ENCODE data around the gene AOAH. TPM values are rescaled to one million over a fixed set of nuclear protein-coding genes. Genes with fewer than 3 reads are reported as not detected.

The AOAH gene
- total and polyA plus RNA-seq, 4 experiments from 2014 or later, result 1.5 to 5.4 (median 4.2) TPM

DNA sequence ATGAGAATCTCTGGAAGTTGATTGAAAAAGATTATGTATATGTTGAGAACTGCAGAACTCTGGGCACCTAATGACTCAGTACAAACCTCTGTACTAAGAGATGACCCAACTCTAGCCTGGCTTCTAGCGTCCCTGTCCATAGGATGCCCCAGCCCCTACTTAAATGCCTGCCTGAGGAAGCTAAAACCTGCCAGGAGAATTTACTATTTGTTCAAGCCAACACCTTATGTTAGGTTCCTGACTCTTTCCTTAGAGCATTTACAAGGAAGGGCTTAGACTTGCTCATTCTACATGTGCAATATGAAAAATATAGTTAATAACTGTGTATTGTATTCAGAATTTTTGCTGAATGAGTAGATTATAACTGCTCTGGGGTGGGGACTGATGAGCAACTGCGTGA lies 37.5 kb upstream of the AOAH start:
- H3K27ac Mint-ChIP-seq, result peak overlapping the region in 1 of 7 donors; percentile 32
- DNase-seq, result no peak
- intact Hi-C loops (cut with micrococcal nuclease), result no loop called here
- Histone ChIP-seq H3K4me3 (ENCODE audit: low read length in 2 of 2) (no peak overlapping the region), H3K9me3 (ENCODE audit: control insufficient read depth in 1 of 2, low read length in 2 of 2) (no peaks in the 10 kb centered on the region), H3K27me3 (ENCODE audit: insufficient read depth, low read length) (no peaks in the 10 kb centered on the region), H3K4me1 (ENCODE audit: insufficient read depth, low read length) (no peaks in the 10 kb centered on the region), H3K27ac (ENCODE audit: low read depth, low read length) (no peak overlapping the region), H3K36me3 (ENCODE audit: insufficient read depth, low read length) (no peaks in the 10 kb centered on the region)
- H3K36me3 Mint-ChIP-seq, result no peaks in the 10 kb centered on the region
- POLR2A ChIA-PET (ENCODE audit: partially characterized antibody), result no interaction called here
- H3K4me3 Mint-ChIP-seq, result no peak overlapping the region
- CTCF ChIA-PET (ENCODE audit: partially characterized antibody), result interaction anchor here (1.0 to 1.9 kb wide), 2 partner anchors 11 to 14 kb away, joined by 3 to 4 read pairs; no protein-coding TSS in a partner anchor
- peaks cover 0 to 3% (median 0%) of the 10 kb centered on the region in 8 donors for H3K9me3 Mint-ChIP-seq
- H3K4me1 Mint-ChIP-seq, result peaks cover 4 to 8% (median 6%) of the 10 kb centered on the region in 4 donors
- no peaks in the 10 kb centered on the region for H3K27me3 Mint-ChIP-seq

DNA sequence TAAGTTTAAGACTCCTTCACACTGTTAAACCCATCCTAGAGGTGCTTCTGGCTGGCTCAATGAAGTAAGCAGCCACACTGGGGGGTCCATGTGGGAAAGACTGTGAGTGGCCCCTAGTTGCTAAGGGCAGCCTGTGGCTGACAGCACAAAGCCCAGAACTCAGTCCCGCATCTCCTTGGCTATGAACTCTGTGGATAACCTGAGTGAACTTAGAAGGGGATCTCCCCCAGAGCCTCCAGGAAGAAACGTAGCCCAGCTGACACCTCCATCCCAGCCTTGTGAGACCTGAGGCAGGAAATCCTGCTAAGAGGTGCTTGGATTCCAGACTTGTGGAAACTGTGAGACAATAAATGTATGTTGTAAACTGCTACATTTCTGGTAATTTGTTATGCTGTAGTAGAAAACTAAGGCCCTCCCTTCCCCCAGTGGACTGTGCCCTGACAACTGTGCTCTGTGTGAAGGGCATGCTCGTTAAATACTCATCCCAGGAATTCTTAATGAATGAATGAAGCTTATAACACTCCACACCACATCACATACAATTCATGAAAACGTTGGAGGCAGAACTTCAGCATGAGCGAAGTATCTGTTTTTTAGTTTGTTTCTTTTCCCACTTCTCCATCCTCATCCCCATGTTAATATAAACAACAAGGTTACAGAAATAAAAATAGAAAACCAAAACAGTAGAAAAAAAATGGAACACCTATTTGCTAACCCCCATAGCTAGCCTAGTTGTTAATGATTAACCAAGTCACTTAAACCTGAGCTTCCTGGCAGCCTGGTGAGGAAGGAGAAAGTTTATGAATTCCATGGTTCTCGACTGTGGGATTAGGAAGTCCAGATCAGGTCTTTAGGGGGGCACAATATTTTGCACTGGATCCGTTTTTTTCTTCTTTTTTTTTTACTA lies 36.8 kb upstream of the AOAH start:
- ChIA-PET POLR2A (ENCODE audit: partially characterized antibody) (no interaction called here), CTCF (ENCODE audit: partially characterized antibody) (interaction anchor here (1.0 to 1.9 kb wide), 2 partner anchors 10 to 15 kb away, joined by 3 to 4 read pairs; no protein-coding TSS in a partner anchor)
- Mint-ChIP-seq H3K36me3 (no peaks in the 10 kb centered on the region), H3K27ac (peak overlapping the region in 2 of 7 donors; percentile 25 to 35), H3K9me3 (peaks cover 0 to 3% (median 0%) of the 10 kb centered on the region in 8 donors), H3K4me1 (peaks cover 4 to 9% (median 6%) of the 10 kb centered on the region in 4 donors), H3K4me3 (no peak overlapping the region), H3K27me3 (no peaks in the 10 kb centered on the region)
- no peak for DNase-seq
- H3K9me3 ChIP-seq (ENCODE audit: control insufficient read depth in 1 of 2, low read length in 2 of 2), result no peaks in the 10 kb centered on the region
- H3K27me3 ChIP-seq (ENCODE audit: insufficient read depth, low read length), result no peaks in the 10 kb centered on the region
- intact Hi-C loops (cut with micrococcal nuclease), result no loop called here
- no peaks in the 10 kb centered on the region for H3K36me3 ChIP-seq (ENCODE audit: insufficient read depth, low read length)
- no peaks in the 10 kb centered on the region for H3K4me1 ChIP-seq (ENCODE audit: insufficient read depth, low read length)
- no peak overlapping the region for H3K4me3 ChIP-seq (ENCODE audit: low read length in 2 of 2)
- no peak overlapping the region for H3K27ac ChIP-seq (ENCODE audit: low read depth, low read length)

DNA sequence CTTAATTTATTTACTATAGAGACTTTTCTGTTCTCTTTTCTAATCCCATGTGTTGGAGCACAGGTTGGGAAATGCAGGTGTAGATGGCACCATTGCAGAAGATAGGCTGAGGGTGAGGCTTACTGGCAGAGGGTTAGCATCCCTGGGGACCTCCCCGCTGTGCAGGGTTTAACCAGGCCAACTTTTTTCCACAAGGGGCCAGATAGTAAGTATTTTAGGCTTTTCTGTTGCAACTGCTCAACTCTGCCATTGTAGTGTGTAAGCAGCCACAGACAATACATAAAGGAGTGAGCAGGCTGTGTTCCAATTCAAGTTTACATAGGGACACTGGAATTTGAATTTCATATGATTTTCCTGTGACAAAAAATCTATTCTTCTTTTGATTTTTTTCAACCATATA lies 34.6 kb upstream of the AOAH start:
- Histone ChIP-seq H3K9me3 (ENCODE audit: control insufficient read depth in 1 of 2, low read length in 2 of 2) (no peaks in the 10 kb centered on the region), H3K27ac (ENCODE audit: low read depth, low read length) (no peak overlapping the region), H3K27me3 (ENCODE audit: insufficient read depth, low read length) (no peaks in the 10 kb centered on the region), H3K4me3 (ENCODE audit: low read length in 2 of 2) (no peak overlapping the region), H3K4me1 (ENCODE audit: insufficient read depth, low read length) (no peaks in the 10 kb centered on the region), H3K36me3 (ENCODE audit: insufficient read depth, low read length) (no peaks in the 10 kb centered on the region)
- Mint-ChIP-seq H3K27me3 (peaks cover 0 to 3% of the 10 kb centered on the region in 2 donors), H3K9me3 (no peaks in the 10 kb centered on the region), H3K27ac (no peak overlapping the region), H3K36me3 (no peaks in the 10 kb centered on the region), H3K4me3 (no peak overlapping the region), H3K4me1 (peaks cover 0 to 3% (median 1%) of the 10 kb centered on the region in 4 donors)
- intact Hi-C loops (cut with micrococcal nuclease), result no loop called here
- DNase-seq, result no peak
- ChIA-PET CTCF (ENCODE audit: partially characterized antibody) (interaction anchor here (0.8 to 2.5 kb wide), 4 partner anchors 9 to 107 kb away, joined by 3 to 9 read pairs (median 3); no protein-coding TSS in a partner anchor), POLR2A (ENCODE audit: partially characterized antibody) (no interaction called here)

- no peaks in the 10 kb centered on the region for H3K9me3 Mint-ChIP-seq
Measured at GRCh38 chr7:36755484-36755883, 31.2 kb upstream of the AOAH start.

GRCh38 chr7:36752026-36752711 lies 27.9 kb upstream of the AOAH start:
- Histone ChIP-seq H3K4me1 (ENCODE audit: insufficient read depth, low read length) (no peaks in the 10 kb centered on the region), H3K9me3 (ENCODE audit: control insufficient read depth in 1 of 2, low read length in 2 of 2) (no peaks in the 10 kb centered on the region), H3K36me3 (ENCODE audit: insufficient read depth, low read length) (no peaks in the 10 kb centered on the region), H3K27me3 (ENCODE audit: insufficient read depth, low read length) (no peaks in the 10 kb centered on the region), H3K4me3 (ENCODE audit: low read length in 2 of 2) (no peak overlapping the region), H3K27ac (ENCODE audit: low read depth, low read length) (no peak overlapping the region)
- DNase-seq, result no peak
- CTCF ChIA-PET (ENCODE audit: partially characterized antibody), result interaction anchor here (1.9 kb wide), 1 partner anchor 9 kb away, joined by 4 read pairs; no protein-coding TSS in a partner anchor
- Mint-ChIP-seq H3K4me1 (peaks cover 5 to 17% (median 8%) of the 10 kb centered on the region in 4 donors), H3K4me3 (no peak overlapping the region), H3K27me3 (peaks cover 0 to 4% of the 10 kb centered on the region in 2 donors), H3K9me3 (peaks cover 0 to 1% (median 0%) of the 10 kb centered on the region in 8 donors), H3K27ac (peak overlapping the region in 2 of 7 donors; percentile 42 to 53), H3K36me3 (no peaks in the 10 kb centered on the region)
- intact Hi-C loops (cut with micrococcal nuclease), result no loop called here
- POLR2A ChIA-PET (ENCODE audit: partially characterized antibody), result no interaction called here

More at GRCh38 chr7:36755484-36755883, 31.2 kb upstream of the AOAH start:
- Histone ChIP-seq H3K4me1 (ENCODE audit: insufficient read depth, low read length) (no peaks in the 10 kb centered on the region), H3K4me3 (ENCODE audit: low read length in 2 of 2) (no peak overlapping the region), H3K9me3 (ENCODE audit: control insufficient read depth in 1 of 2, low read length in 2 of 2) (no peaks in the 10 kb centered on the region), H3K27ac (ENCODE audit: low read depth, low read length) (no peak overlapping the region), H3K36me3 (ENCODE audit: insufficient read depth, low read length) (no peaks in the 10 kb centered on the region), H3K27me3 (ENCODE audit: insufficient read depth, low read length) (no peaks in the 10 kb centered on the region)
- ChIA-PET CTCF (ENCODE audit: partially characterized antibody) (no interaction called here), POLR2A (ENCODE audit: partially characterized antibody) (no interaction called here)
- no peak overlapping the region for H3K27ac Mint-ChIP-seq
- peaks cover 0 to 3% of the 10 kb centered on the region in 2 donors for H3K27me3 Mint-ChIP-seq
- no peak for DNase-seq
- no peaks in the 10 kb centered on the region for H3K36me3 Mint-ChIP-seq
- peaks cover 0 to 5% (median 1%) of the 10 kb centered on the region in 4 donors for H3K4me1 Mint-ChIP-seq
- intact Hi-C loops (cut with micrococcal nuclease), result no loop called here
- no peak overlapping the region for H3K4me3 Mint-ChIP-seq

DNA sequence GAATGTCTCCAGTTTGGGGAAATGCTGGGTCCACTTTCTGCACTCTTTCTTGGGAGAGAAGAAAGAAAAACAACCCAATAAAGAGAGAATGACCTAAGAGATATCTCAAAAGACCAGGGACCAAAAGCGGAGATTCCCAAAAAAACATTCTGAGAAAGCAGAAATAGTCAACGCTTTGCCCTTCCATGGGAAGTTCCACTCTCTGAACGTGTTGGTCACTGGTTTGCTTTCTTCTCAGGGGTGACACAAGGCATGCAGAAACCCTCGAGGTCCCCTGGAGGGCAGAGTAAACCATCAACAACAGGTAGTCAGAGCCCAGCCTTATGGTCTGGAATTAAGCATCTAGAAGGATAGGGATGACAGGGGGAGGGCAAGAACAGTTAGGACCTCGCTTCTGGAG lies 26.2 kb upstream of the AOAH start:
- no peak overlapping the region for H3K27ac ChIP-seq (ENCODE audit: low read depth, low read length)
- DNase-seq, result no peak

More for the DNA sequence above, 26.2 kb upstream of the AOAH start:
- peak overlapping the region in 1 of 7 donors; percentile 77 for H3K27ac Mint-ChIP-seq
- H3K4me1 ChIP-seq (ENCODE audit: insufficient read depth, low read length), result no peaks in the 10 kb centered on the region
- no peaks in the 10 kb centered on the region for H3K36me3 ChIP-seq (ENCODE audit: insufficient read depth, low read length)
- no peaks in the 10 kb centered on the region for H3K9me3 ChIP-seq (ENCODE audit: control insufficient read depth in 1 of 2, low read length in 2 of 2)
- CTCF ChIA-PET (ENCODE audit: partially characterized antibody), result interaction anchor here (1.0 to 1.9 kb wide), 3 partner anchors 11 to 433 kb away, joined by 3 to 4 read pairs (median 3); no protein-coding TSS in a partner anchor
- H3K4me3 ChIP-seq (ENCODE audit: low read length in 2 of 2), result no peak overlapping the region
- H3K36me3 Mint-ChIP-seq, result no peaks in the 10 kb centered on the region
- H3K4me3 Mint-ChIP-seq, result no peak overlapping the region
- POLR2A ChIA-PET (ENCODE audit: partially characterized antibody), result interaction anchor here (1.1 kb wide), 1 partner anchor 25 kb away, joined by 4 read pairs; no protein-coding TSS in a partner anchor
- H3K27me3 ChIP-seq (ENCODE audit: insufficient read depth, low read length), result no peaks in the 10 kb centered on the region
- H3K27me3 Mint-ChIP-seq, result peaks cover 0 to 4% of the 10 kb centered on the region in 2 donors
- H3K4me1 Mint-ChIP-seq, result peaks cover 5 to 14% (median 9%) of the 10 kb centered on the region in 4 donors
- peaks cover 0 to 1% (median 0%) of the 10 kb centered on the region in 8 donors for H3K9me3 Mint-ChIP-seq
- intact Hi-C loops (cut with micrococcal nuclease), result no loop called here

Measured in CD4-positive, alpha-beta memory T cell (primary cell).